Transverse colon (tissue), 3 donors: ENCODE data around the gene PC.

Experiments
- EP300 ChIP-seq: sonication (generic); formaldehyde crosslinking; IDR thresholded peaks from one replicate; pipeline ENCODE4 v1.6.1; 2017; ENCODE audit warnings: antibody characterized with exemption, low read depth
- TF ChIP-seq, protein P1 (sequence below), 5 experiments: fragments of 200-600 bp in 3 of 5; fragments of 450-650 bp in 2 of 5; sonication (generic) in 3 of 5; IDR thresholded peaks; 1 replicate in 2 of 5; 2 replicates in 3 of 5; pipeline ENCODE4 v1.5.1; 2016 to 2017; ENCODE audit warnings: antibody characterized with exemption in 5 of 5, inconsistent platforms in 3 of 5, mild to moderate bottlenecking in 2 of 5, moderate library complexity in 1 of 5

GRCh38 chr11:67006029-67006884 lies 48.1 kb upstream of the PC start:
- TF ChIP-seq, protein P1, sequence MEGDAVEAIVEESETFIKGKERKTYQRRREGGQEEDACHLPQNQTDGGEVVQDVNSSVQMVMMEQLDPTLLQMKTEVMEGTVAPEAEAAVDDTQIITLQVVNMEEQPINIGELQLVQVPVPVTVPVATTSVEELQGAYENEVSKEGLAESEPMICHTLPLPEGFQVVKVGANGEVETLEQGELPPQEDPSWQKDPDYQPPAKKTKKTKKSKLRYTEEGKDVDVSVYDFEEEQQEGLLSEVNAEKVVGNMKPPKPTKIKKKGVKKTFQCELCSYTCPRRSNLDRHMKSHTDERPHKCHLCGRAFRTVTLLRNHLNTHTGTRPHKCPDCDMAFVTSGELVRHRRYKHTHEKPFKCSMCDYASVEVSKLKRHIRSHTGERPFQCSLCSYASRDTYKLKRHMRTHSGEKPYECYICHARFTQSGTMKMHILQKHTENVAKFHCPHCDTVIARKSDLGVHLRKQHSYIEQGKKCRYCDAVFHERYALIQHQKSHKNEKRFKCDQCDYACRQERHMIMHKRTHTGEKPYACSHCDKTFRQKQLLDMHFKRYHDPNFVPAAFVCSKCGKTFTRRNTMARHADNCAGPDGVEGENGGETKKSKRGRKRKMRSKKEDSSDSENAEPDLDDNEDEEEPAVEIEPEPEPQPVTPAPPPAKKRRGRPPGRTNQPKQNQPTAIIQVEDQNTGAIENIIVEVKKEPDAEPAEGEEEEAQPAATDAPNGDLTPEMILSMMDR (IDR thresholded peaks at IDR 0.05): no peak
- no peak for TF ChIP-seq EP300
